C4-2B (cell line): ENCODE measurements around the gene UBE2U.

ENCODE experiments used
- H3K27ac ChIP-seq: fragments of 450-650 bp; 2 replicates; pipeline ENCODE4 v1.5.1; 2017
- ZFX ChIP-seq: fragments of 450-650 bp; IDR thresholded peaks from 2 replicates; pipeline ENCODE4 v1.6.1; 2017
- TF ChIP-seq, protein P1 (sequence below): fragments of 450-650 bp; conservative IDR thresholded peaks from 2 replicates; pipeline ENCODE4 v1.5.1; 2017; ENCODE audit warnings: mild to moderate bottlenecking

UBE2U gene

DNA sequence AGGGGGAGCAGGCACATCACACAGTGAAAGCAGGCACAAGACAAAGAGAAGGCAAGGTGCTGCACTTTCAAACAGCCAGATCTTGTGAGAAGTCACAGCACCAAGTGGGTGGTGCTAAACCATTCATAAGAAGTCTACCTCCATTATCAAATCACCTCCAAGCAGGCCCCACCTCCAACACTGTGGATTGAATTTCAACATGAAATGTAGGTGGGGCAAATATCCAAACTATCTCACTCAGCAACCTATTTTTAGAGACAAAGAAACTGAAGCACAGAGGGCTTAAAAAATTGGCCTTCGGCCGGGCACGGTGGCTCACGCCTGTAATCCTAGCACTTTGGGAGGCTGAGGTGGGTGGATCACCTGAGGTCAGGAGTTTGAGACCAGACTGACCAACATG lies 90.4 kb downstream of the UBE2U start:
- TF ChIP-seq, protein P1, sequence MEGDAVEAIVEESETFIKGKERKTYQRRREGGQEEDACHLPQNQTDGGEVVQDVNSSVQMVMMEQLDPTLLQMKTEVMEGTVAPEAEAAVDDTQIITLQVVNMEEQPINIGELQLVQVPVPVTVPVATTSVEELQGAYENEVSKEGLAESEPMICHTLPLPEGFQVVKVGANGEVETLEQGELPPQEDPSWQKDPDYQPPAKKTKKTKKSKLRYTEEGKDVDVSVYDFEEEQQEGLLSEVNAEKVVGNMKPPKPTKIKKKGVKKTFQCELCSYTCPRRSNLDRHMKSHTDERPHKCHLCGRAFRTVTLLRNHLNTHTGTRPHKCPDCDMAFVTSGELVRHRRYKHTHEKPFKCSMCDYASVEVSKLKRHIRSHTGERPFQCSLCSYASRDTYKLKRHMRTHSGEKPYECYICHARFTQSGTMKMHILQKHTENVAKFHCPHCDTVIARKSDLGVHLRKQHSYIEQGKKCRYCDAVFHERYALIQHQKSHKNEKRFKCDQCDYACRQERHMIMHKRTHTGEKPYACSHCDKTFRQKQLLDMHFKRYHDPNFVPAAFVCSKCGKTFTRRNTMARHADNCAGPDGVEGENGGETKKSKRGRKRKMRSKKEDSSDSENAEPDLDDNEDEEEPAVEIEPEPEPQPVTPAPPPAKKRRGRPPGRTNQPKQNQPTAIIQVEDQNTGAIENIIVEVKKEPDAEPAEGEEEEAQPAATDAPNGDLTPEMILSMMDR = no peak
- TF ChIP-seq ZFX = no peak
- H3K27ac ChIP-seq = no peak overlapping the region

DNA sequence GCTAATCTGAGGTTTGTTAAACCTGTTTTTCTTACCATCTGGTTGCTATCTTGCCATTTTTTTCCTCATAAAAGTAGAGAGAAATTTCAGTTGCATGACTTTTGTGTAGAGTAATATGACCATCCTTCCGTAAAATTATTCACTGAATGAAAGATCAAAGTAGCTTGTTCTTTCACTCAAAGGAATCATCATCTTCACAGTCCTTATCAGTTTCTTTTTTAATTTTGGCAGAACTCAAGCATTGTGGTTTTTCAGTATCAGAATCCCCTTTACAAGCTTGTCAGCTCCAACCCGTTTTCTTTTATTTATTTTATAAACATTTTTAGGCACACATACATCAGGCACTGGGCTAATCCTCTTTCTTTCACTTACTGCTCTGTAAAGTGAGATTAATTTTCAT lies 91.7 kb downstream of the UBE2U start:
- H3K27ac ChIP-seq = no peak overlapping the region
- no peak for TF ChIP-seq ZFX
- TF ChIP-seq, protein P1 = no peak

GRCh38 chr1:64295561-64295960 lies 92.1 kb downstream of the UBE2U start:
- H3K27ac ChIP-seq = no peak overlapping the region
- TF ChIP-seq, protein P1 = no peak

GRCh38 chr1:64296459-64296858 lies 93.0 kb downstream of the UBE2U start:
- no peak overlapping the region for H3K27ac ChIP-seq
- no peak for TF ChIP-seq ZFX
- TF ChIP-seq, protein P1 = no peak

DNA sequence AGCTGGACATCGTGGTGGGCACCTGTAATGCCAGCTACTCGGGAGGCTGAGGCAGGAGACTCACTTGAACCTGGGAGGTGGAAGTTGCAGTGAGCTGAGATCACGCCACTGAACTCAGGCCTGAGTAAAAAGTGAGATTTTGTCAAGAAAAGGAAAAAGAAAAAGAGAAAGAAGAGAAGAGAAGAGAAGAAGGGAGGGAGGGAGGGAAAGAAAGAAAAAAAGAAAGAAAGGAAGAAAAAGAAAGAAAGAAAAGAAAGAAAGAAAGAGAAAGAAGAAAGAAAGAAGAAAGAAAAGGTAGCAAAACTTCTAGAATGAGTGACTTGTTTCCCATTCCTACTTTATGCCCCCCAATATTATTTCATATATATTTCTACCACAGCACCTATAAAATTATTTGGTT lies 98.8 kb downstream of the UBE2U start:
- TF ChIP-seq, protein P1 = no peak
- H3K27ac ChIP-seq = no peak overlapping the region

- TF ChIP-seq, protein P1 = no peak
- TF ChIP-seq ZFX = no peak
- H3K27ac ChIP-seq = no peak overlapping the region
Measured at GRCh38 chr1:64302971-64303370, 99.5 kb downstream of the UBE2U start.

- TF ChIP-seq, protein P1 = no peak
- no peak for TF ChIP-seq ZFX
- no peak overlapping the region for H3K27ac ChIP-seq
Measured at GRCh38 chr1:64304823-64305222, 101.4 kb downstream of the UBE2U start.
